HepG2 (cell line): Measurements from ENCODE around the gene PANK2. TPM values are rescaled to one million over a fixed set of nuclear protein-coding genes. Genes with fewer than 3 reads are reported as not detected.

Source experiments
- HDAC2 ChIP-seq: sonication (generic); formaldehyde crosslinking; IDR thresholded peaks from 2 replicates; pipeline ENCODE4 v1.4.0; 2020; ENCODE audit warnings: missing genetic modification reagents
- HOXA7 ChIP-seq: sonication (generic); formaldehyde crosslinking; IDR thresholded peaks from 2 replicates; pipeline ENCODE4 v1.8.1; 2022; ENCODE audit warnings: mild to moderate bottlenecking, missing genetic modification reagents, moderate library complexity
- JUN ChIP-seq: sonication (generic); formaldehyde crosslinking; IDR thresholded peaks from 2 replicates; pipeline ENCODE4 v1.4.0; 2020; ENCODE audit warnings: mild to moderate bottlenecking, missing genetic modification reagents
- MAZ ChIP-seq, 2 experiments: sonication (generic) in 1 of 2; formaldehyde crosslinking in 1 of 2; IDR thresholded peaks; 2 replicates each; pipeline versions ENCODE4 v1.5.0 to v1.6.1; 2012 to 2020; ENCODE audit warnings: low read depth in 2 of 2, mild to moderate bottlenecking in 2 of 2, borderline replicate concordance in 1 of 2, improper control_type of control experiment in 1 of 2, low read length in 1 of 2, missing genetic modification reagents in 1 of 2, moderate library complexity in 1 of 2
- NONO ChIP-seq, 2 experiments: fragments of 450-650 bp in 1 of 2; sonication (generic) in 1 of 2; formaldehyde crosslinking in 1 of 2; IDR thresholded peaks in 1 of 2; conservative IDR thresholded peaks in 1 of 2; 2 replicates each; pipeline versions ENCODE4 v1.6.1 to v1.8.0; 2017 to 2022; ENCODE audit warnings: mild to moderate bottlenecking in 1 of 2, missing genetic modification reagents in 1 of 2, moderate library complexity in 1 of 2
- PCBP1 ChIP-seq: fragments of 200-400 bp; formaldehyde crosslinking; IDR thresholded peaks from 2 replicates; pipeline ENCODE4 v1.6.1; 2017; ENCODE audit warnings: mild to moderate bottlenecking, low read depth, low read length, borderline replicate concordance
- RBFOX2 ChIP-seq: fragments of 200-400 bp; formaldehyde crosslinking; IDR thresholded peaks from 2 replicates; pipeline ENCODE4 v1.6.1; 2017; ENCODE audit warnings: low read depth, mild to moderate bottlenecking, low read length
- ZBTB2 ChIP-seq: sonication (generic); formaldehyde crosslinking; IDR thresholded peaks from 2 replicates; pipeline ENCODE4 v1.8.0; 2022; ENCODE audit warnings: low read depth, missing genetic modification reagents
- ZFP90 ChIP-seq: sonication (generic); formaldehyde crosslinking; IDR thresholded peaks from 2 replicates; pipeline ENCODE4 v1.8.0; 2022; ENCODE audit warnings: missing genetic modification reagents, mild to moderate bottlenecking, inconsistent platforms, borderline replicate concordance
- ZKSCAN5 ChIP-seq: sonication (generic); formaldehyde crosslinking; IDR thresholded peaks from 2 replicates; pipeline ENCODE4 v1.5.1; 2020; ENCODE audit warnings: mild to moderate bottlenecking, missing genetic modification reagents
- ZMYM2 ChIP-seq: sonication (generic); formaldehyde crosslinking; IDR thresholded peaks from 2 replicates; pipeline ENCODE4 v1.8.0; 2022; ENCODE audit warnings: mild to moderate bottlenecking, missing genetic modification reagents
- ZNF124 ChIP-seq: sonication (generic); formaldehyde crosslinking; IDR thresholded peaks from 2 replicates; pipeline ENCODE4 v1.4.0; 2020; ENCODE audit warnings: missing genetic modification reagents
- ZNF276 ChIP-seq: sonication (generic); formaldehyde crosslinking; IDR thresholded peaks from 2 replicates; pipeline ENCODE4 v1.4.0; 2020; ENCODE audit warnings: mild to moderate bottlenecking, low read depth, missing genetic modification reagents
- ZNF546 ChIP-seq: sonication (generic); formaldehyde crosslinking; conservative IDR thresholded peaks from 2 replicates; pipeline ENCODE4 v1.8.1; 2023; ENCODE audit warnings: mild to moderate bottlenecking, missing genetic modification reagents
- ZNF577 ChIP-seq: sonication (generic); formaldehyde crosslinking; IDR thresholded peaks from 2 replicates; pipeline ENCODE4 v1.4.0; 2020; ENCODE audit warnings: mild to moderate bottlenecking, low read depth, missing genetic modification reagents, borderline replicate concordance
- ZSCAN12 ChIP-seq: sonication (generic); formaldehyde crosslinking; IDR thresholded peaks from 2 replicates; pipeline ENCODE4 v1.9.0; 2021; ENCODE audit warnings: mild to moderate bottlenecking, missing genetic modification reagents
- polyA plus RNA-seq, 8 experiments: library from polyadenylated mRNA; depleted of rRNA in 3 of 8; stranded (reverse) in 7 of 8; unstranded in 1 of 8; fragments of >200 nt; fragmentation: Illumina TruSeq in 4 of 8; extraction: Trizol in 4 of 8; gene quantifications; 2 replicates each; pipeline versions ENCODE4 v1.2.1 to v1.2.3, GENCODE V29; 2011 to 2016; ENCODE audit warnings: low read depth in 4 of 8, missing spikeins in 1 of 8, mixed read lengths in 1 of 8; ENCODE audit not compliant: insufficient read depth in 1 of 8
- total RNA-seq, 5 experiments: library from RNA; depleted of rRNA; stranded (reverse); fragments of >200 nt; fragmentation: Illumina TruSeq; extraction: Trizol; gene quantifications; 2 replicates each; pipeline ENCODE4 v1.2.3, GENCODE V29; 2016; ENCODE audit warnings: low read depth in 1 of 5
- TF ChIP-seq, protein P1 (sequence below): sonication (generic); formaldehyde crosslinking; IDR thresholded peaks from 2 replicates; pipeline ENCODE4 v1.5.1; 2020; ENCODE audit warnings: mild to moderate bottlenecking, missing genetic modification reagents, borderline replicate concordance
- TF ChIP-seq, protein P2 (sequence below): IDR thresholded peaks from 2 replicates; pipeline ENCODE4 v1.6.1; 2012; ENCODE audit warnings: low read depth, low read length, improper control_type of control experiment
- TF ChIP-seq, protein P3 (sequence below): sonication (generic); formaldehyde crosslinking; IDR thresholded peaks from 2 replicates; pipeline ENCODE4 v1.4.0; 2020; ENCODE audit warnings: missing genetic modification reagents, borderline replicate concordance

The PANK2 gene
- total and polyA plus RNA-seq, 2 of the 13 experiments (the other 11 are each of a cell fraction or from before 2014, with no cell fraction given) = 39.2 to 123 TPM

GRCh38 chr20:3888622-3889488 lies at the start of gene PANK2 (continued):
- TF ChIP-seq, protein P1, sequence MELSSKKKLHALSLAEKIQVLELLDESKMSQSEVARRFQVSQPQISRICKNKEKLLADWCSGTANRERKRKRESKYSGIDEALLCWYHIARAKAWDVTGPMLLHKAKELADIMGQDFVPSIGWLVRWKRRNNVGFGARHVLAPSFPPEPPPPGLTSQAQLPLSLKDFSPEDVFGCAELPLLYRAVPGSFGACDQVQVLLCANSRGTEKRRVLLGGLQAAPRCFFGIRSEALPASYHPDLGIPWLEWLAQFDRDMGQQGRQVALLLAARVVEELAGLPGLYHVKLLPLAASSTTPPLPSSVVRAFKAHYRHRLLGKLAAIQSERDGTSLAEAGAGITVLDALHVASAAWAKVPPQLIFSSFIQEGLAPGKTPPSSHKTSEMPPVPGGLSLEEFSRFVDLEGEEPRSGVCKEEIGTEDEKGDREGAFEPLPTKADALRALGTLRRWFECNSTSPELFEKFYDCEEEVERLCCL (CRISPR knock-in tag) = peak; percentile 36; the same call in 1 of the 2 replicates
- TF ChIP-seq NONO (IDR thresholded peaks at IDR 0.05) = no peak
- peak; percentile 98 for TF ChIP-seq NONO (CRISPR knock-in tag; conservative IDR thresholded peaks at IDR 0.05)
- TF ChIP-seq ZNF546 (CRISPR knock-in tag) = 0 out of 2 replicates have a peak, but pooled peaks have one; percentile 19
- TF ChIP-seq, protein P2, sequence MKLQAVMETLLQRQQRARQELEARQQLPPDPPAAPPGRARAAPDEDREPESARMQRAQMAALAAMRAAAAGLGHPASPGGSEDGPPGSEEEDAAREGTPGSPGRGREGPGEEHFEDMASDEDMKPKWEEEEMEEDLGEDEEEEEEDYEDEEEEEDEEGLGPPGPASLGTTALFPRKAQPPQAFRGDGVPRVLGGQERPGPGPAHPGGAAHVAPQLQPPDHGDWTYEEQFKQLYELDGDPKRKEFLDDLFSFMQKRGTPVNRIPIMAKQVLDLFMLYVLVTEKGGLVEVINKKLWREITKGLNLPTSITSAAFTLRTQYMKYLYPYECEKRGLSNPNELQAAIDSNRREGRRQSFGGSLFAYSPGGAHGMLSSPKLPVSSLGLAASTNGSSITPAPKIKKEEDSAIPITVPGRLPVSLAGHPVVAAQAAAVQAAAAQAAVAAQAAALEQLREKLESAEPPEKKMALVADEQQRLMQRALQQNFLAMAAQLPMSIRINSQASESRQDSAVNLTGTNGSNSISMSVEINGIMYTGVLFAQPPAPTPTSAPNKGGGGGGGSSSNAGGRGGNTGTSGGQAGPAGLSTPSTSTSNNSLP = no peak; the same call in 1 of the 2 replicates
- peak; percentile 100 for TF ChIP-seq RBFOX2
- peak; percentile 66; the same call in 1 of the 2 replicates for TF ChIP-seq HDAC2
- peak; percentile 86; the same call in 1 of the 2 replicates for TF ChIP-seq ZNF276 (CRISPR knock-in tag)
- TF ChIP-seq ZSCAN12 (CRISPR knock-in tag) = no peak
- peak; percentile 78 for TF ChIP-seq ZNF124 (CRISPR knock-in tag)
- TF ChIP-seq ZFP90 = peak; percentile 15; the same call in 1 of the 2 replicates
- TF ChIP-seq PCBP1 = peak; percentile 99
- peak; percentile 75; the same call in 1 of the 2 replicates for TF ChIP-seq ZBTB2 (CRISPR knock-in tag)
- peak; percentile 87 for TF ChIP-seq ZKSCAN5 (CRISPR knock-in tag)
- no peak for TF ChIP-seq ZNF577 (CRISPR knock-in tag)
- TF ChIP-seq, protein P3, sequence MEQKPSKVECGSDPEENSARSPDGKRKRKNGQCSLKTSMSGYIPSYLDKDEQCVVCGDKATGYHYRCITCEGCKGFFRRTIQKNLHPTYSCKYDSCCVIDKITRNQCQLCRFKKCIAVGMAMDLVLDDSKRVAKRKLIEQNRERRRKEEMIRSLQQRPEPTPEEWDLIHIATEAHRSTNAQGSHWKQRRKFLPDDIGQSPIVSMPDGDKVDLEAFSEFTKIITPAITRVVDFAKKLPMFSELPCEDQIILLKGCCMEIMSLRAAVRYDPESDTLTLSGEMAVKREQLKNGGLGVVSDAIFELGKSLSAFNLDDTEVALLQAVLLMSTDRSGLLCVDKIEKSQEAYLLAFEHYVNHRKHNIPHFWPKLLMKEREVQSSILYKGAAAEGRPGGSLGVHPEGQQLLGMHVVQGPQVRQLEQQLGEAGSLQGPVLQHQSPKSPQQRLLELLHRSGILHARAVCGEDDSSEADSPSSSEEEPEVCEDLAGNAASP = peak; percentile 58
- peak; percentile 97 for TF ChIP-seq MAZ (IDR thresholded peaks at IDR 0.05; ENCODE audit: borderline replicate concordance, low read depth, low read length)
- peak; percentile 99 for TF ChIP-seq MAZ (CRISPR knock-in tag; IDR thresholded peaks at IDR 0.05; ENCODE audit: low read depth)
- TF ChIP-seq ZMYM2 (CRISPR knock-in tag) = peak; percentile 95
- no peak for TF ChIP-seq HOXA7 (CRISPR knock-in tag)
- 0 out of 2 replicates have a peak, but pooled peaks have one; percentile 81 for TF ChIP-seq JUN (CRISPR knock-in tag)
